Fibroblast of lung (primary cell): ENCODE measurements around the gene CLN6.

Source experiments
- EZH2 ChIP-seq: IDR thresholded peaks from 2 replicates; pipeline ENCODE4 v1.5.1; 2012; ENCODE audit warnings: low read length, control low read depth, mild to moderate bottlenecking; ENCODE audit errors: missing control alignments
- TF ChIP-seq, protein P1 (sequence below), 2 donors: IDR thresholded peaks in 1 of 2; conservative IDR thresholded peaks in 1 of 2; 1 replicate in 1 of 2; 2 replicates in 1 of 2; pipeline ENCODE4 v1.5.1; 2011 to 2012; ENCODE audit warnings: low read length in 2 of 2, control low read depth in 1 of 2, inconsistent platforms in 1 of 2, low read depth in 1 of 2, mild to moderate bottlenecking in 1 of 2

- TF ChIP-seq, protein P1, sequence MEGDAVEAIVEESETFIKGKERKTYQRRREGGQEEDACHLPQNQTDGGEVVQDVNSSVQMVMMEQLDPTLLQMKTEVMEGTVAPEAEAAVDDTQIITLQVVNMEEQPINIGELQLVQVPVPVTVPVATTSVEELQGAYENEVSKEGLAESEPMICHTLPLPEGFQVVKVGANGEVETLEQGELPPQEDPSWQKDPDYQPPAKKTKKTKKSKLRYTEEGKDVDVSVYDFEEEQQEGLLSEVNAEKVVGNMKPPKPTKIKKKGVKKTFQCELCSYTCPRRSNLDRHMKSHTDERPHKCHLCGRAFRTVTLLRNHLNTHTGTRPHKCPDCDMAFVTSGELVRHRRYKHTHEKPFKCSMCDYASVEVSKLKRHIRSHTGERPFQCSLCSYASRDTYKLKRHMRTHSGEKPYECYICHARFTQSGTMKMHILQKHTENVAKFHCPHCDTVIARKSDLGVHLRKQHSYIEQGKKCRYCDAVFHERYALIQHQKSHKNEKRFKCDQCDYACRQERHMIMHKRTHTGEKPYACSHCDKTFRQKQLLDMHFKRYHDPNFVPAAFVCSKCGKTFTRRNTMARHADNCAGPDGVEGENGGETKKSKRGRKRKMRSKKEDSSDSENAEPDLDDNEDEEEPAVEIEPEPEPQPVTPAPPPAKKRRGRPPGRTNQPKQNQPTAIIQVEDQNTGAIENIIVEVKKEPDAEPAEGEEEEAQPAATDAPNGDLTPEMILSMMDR (conservative IDR thresholded peaks at IDR 0.05 in 1 of 2, IDR thresholded peaks at IDR 0.05 in 1 of 2; ENCODE audit: low read depth in 1 of 2, low read length in 2 of 2): no peak
- TF ChIP-seq EZH2: no peak
These were observed 38.9 kb upstream of the CLN6 start for GRCh38 chr15:68268405-68268804.
